Esophagus squamous epithelium (tissue), 4 donors: ENCODE measurements around the gene PROSER2.

ENCODE experiments used
- CTCF ChIP-seq, 6 experiments: fragments of 450-650 bp in 4 of 6; fragments of 200-600 bp in 2 of 6; sonication (generic) in 2 of 6; IDR thresholded peaks; one replicate each; pipeline ENCODE4 v1.5.1; 2016 to 2019; ENCODE audit warnings: antibody characterized with exemption in 6 of 6, mild to moderate bottlenecking in 4 of 6, moderate library complexity in 4 of 6
- POLR2A ChIP-seq, 4 donors: fragments of 450-650 bp; IDR thresholded peaks; one replicate each; pipeline ENCODE4 v1.6.1; 2017; ENCODE audit warnings: antibody characterized with exemption in 4 of 4, mild to moderate bottlenecking in 4 of 4, moderate library complexity in 3 of 4

GRCh38 chr10:11908536-11908935, 85.4 kb downstream of the PROSER2 start:
- TF ChIP-seq CTCF (IDR thresholded peaks at IDR 0.05) (no peak), POLR2A (IDR thresholded peaks at IDR 0.05) (no peak)
